Inflammatory macrophage (primary cell): Measurements from ENCODE around the gene STOX2.

ENCODE experiments used
- DNase-seq, 2 donors: peaks; one replicate each; pipeline ENCODE4 v3.0.0-alpha.2; 2020 to 2022

Gene STOX2

GRCh38 chr4:183986971-183987946, 82.2 kb downstream of the STOX2 start:
- peak in 1 of 2 donors; percentile 30 for DNase-seq

- DNase-seq: peak; percentile 80 to 88
These were observed 82.9 kb downstream of the STOX2 start for GRCh38 chr4:183987987-183988392.

DNA sequence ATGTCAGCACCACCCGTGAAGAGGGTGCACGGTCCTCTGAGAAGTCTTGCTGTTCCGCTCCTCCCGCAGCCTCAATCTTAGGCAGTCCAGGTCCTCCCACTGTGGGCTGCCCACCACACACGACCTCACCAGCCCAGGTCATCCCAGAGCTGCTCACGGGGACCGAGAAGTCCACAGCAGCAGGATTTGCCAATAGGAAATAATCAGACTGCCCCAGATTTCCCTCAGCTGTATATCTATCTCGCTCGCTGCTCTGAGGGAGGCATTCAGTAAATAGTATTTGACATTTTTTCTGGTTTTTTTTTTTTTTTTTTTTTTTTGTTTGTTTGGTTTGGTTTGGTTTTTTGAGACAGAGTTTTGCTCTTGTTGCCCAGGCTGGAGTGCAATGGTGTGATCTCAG, 83.8 kb downstream of the STOX2 start:
- peak in 1 of 2 donors; percentile 52 for DNase-seq

GRCh38 chr4:183989461-183989860, 84.4 kb downstream of the STOX2 start:
- DNase-seq: peak; percentile 77 to 92

GRCh38 chr4:183989931-183990330, 84.8 kb downstream of the STOX2 start:
- no peak for DNase-seq

DNA sequence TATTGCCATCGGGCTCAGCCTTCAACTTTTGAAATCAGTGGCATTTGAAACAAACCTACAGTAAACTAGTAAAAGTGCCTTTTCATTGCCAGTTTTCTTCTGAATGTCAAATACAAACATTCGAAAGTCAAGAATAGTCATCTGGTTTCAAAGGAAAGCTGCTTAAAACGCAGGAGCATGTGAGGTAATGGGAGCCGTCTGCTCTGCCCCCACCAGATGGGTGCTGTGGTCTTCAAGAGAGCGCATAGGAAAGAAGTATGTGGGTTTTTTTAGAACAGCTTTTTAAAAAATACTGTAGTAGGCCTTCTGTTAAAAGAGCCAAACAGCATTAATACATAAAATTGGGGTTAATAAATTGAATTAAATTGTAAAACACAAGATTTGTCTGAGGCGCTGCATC, 88.6 kb downstream of the STOX2 start:
- DNase-seq: no peak

DNA sequence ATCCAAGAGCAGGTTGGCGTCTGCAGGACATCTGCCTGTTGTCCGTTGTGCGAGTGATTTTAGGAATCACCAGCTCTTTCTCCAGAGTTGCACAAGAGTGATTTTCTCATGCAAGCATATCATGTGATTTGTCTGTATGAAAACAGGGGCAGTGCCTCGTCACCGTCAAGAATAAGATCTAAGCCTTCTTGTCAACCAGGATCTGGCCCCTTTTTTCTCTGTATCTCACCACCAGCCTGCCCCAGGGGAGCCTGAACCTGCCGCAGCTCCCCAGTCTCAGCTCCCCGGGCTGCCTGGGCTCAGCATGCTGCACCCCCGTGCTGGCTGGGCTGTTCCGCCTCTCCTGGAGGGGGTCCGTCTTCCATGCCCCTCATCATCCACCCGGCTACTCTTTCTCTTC, 90.5 kb downstream of the STOX2 start:
- peak; percentile 51 to 61 for DNase-seq

GRCh38 chr4:183996868-183997267, 91.8 kb downstream of the STOX2 start:
- no peak for DNase-seq

- no peak for DNase-seq
These were observed 94.3 kb downstream of the STOX2 start for GRCh38 chr4:183999435-183999834.

GRCh38 chr4:184000457-184001396, 95.6 kb downstream of the STOX2 start:
- no peak for DNase-seq

DNA sequence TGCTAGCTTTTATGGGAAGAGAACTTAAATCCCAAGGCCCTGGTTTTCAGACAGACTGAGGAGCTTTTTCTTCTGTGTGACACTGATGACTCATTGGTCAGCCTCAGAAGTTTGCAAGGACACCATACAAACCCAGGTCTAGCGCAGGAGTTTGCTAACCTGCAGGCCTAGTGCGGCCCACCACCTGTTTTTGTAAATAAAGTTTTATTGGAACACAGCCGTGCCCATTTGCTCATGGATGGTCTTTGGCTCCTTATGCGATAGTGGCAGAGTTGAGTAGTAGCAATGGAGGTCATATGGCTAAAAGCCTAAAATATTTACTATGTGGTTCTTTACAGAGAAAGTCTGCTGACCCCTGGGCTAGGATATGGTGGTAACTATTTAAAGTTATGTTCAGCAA, 98.3 kb downstream of the STOX2 start:
- DNase-seq: no peak

DNA sequence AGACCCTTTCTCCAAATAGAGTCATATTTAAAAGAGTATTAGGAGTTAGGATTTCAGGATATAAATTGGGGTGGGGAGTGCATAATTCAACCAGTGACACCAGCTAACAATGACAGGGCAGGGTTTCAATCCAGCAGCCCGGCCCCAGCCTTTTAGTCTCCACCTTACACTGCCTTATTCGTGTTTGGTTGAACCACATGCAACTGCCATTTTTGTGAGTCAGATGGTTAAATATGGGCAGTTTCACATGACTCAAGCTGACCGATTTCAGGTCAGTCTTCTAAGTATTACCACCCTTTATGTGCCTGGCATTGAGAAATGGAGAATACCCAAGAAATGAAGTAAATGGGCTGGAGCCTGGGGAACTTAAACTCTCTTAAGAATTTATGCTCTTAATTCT, 102.8 kb downstream of the STOX2 start:
- no peak for DNase-seq

DNA sequence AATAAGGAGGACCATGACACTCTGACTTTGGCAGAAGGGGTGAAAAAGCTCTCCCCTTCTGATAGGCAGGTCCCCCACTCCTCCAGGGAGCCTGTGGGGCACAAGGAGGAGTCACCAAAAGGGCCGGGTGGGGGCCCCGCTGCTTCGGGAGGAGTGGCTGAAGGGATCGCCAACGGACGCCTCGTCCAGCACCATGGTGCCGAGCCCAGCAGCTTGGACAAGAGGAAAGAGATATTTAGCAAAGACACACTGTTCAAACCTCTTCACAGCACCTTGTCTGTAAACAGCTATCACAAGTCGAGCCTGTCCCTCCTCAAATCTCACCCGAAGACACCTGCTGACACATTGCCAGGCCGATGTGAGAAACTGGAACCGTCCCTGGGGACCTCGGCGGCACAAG, 105.6 kb downstream of the STOX2 start:
- DNase-seq: no peak

- no peak for DNase-seq
These were observed 106.8 kb downstream of the STOX2 start for GRCh38 chr4:184011826-184012380.

- DNase-seq: no peak
These were observed 107.8 kb downstream of the STOX2 start for GRCh38 chr4:184012937-184013336.

- DNase-seq: no peak
These were observed 109.2 kb downstream of the STOX2 start for GRCh38 chr4:184014301-184014700.

DNA sequence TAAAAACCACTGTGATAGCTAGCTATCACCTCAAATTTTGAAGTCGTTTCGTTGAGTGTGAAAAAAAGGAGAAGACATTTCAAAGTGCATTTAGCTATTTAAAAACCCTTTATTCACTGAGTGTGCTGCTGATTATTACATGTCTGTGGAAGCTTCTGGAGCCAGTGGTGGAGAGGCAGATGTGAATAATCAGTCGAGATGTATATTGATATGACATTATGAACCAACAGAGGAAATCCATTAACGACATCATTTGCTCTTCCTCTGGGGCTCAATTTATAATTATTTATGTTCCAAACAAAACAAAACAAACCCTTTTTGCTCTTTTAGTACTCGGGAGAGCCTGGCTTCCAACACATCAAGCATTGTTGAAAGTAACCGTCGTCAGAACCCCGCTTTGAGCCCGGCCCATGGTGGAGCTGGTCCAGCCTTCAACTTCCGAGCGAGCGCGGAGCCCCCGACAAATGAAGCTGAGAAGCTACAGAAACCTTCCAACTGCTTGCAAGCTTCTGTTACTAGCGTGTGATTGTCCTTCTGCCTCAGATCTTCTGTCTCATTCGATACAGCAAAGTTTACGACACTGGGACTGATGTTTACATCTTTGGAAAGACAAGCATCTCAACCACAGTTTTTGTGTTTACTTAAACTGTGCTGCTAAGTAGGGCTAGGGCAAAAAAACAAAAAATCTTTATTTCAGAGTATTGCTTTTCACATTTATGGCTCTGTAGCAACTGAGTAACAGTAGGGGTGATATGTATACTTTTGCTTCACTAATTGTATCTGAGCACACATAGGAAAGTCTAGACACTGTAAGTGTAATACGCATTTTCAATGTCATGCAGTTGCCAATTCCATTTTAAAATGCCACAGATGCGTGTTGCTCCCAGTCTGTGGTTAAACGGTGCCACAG, 111.9 kb downstream of the STOX2 start:
- DNase-seq: no peak

DNA sequence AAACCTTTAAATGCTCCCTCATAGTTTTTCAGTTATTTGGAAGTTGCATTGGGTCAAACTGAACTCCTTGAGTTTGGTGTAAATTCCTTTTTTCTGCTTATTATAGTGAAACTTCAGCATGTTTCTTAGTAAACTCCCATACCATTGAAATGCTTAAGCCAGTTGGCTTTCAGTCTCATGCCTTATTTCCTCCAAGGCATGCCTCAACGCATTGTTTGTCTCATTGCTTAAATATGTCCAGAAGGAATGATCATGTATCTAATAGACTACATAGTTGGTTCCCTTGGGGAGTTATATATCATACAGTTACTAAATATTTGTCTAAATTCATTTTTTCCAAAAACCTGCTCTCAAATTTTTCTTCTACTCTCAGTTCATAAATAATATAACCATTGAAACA, 114.0 kb downstream of the STOX2 start:
- no peak for DNase-seq

DNA sequence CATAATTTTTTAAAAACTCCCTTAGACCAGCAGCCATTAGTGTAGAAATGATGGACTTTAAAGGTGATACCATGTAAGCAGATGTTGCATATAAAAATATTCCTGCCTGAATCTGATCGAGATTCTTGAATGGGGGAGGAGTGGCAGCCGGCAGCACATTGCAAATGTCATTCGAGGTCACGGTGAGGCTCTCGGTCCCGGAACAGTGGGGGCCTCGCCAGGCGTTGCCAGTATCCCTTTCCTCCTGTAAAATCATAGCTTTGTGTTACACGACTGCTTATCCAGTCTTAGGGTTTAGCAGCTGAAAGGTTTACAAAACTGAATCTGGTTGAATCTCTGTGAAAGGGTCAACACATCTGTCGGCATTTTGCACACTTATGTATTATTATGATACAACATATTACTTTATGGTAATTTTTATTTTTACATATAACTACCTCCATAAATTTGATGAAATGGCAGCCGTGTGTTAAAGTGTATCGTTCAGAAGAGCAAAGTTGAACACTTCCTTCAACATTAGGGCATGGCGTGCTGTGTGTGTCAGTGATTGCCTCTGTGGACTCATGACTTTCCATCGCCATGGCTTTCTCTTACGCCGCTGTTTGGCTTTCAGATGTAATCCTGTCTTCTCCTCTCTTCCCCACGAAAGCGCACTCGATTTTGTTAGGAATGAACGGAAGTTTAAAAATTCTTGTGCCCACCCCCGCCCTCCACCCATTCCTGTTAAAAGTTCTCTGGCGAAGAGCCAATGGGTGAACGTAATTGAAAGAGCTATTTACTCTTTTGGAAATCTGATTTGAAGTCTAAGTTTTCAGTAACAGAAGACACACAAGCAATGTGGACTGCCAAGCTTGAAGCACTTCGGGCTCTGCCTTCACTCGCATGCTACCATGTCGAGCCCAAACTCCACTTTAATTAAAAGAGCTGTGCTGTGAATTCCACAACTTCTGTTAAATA, 114.8 kb downstream of the STOX2 start:
- no peak for DNase-seq

- peak in 1 of 2 donors; percentile 15 for DNase-seq
These were observed 116.3 kb downstream of the STOX2 start for GRCh38 chr4:184021389-184021788.
